NCI-H2029 (cell line): ENCODE results near the gene TUBGCP6.

Source experiments
- DNase-seq: peaks from one replicate; lab custom pipeline; 2025; lab: John Stamatoyannopoulos, UW

The TUBGCP6 gene

DNA sequence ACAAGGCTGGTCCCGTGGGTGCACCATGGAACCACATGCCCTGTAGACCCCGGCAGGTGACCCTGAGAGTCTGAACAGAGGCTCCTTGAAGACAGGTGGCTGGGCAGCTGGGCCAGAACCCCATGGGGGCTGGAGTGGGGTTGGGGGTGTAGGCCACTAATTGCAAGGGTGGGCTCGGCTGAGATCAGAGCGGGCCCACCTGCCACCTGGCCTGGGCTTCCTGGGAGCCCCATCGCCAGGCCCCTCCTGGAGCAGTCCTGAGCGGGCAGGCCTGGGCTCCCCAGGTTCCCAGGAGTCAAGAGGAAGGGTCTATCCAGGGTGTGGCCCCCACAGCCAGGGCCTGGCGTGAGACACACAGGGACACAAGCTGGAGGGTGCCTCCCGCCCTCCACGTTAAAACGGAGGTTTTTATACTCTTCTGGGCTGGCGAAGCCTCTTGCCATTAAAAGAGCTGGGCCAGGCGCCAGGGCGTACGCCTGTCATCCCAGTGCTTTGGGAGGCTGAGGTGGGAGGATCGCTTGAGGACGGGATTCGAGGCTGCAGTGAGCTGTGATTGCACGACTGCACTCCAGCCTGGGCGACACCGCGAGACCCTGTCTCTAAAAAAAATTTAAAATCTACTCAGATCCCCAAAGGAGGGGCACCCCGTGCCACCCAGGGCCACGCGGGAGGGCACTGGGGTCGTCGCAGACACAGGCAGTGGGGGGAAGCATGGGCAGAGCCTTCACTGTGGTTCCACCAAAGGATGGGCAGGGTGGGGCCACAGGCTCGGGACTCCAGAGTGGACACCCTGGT is 63.9 kb downstream of the TUBGCP6 start:
- no peak for DNase-seq

DNA sequence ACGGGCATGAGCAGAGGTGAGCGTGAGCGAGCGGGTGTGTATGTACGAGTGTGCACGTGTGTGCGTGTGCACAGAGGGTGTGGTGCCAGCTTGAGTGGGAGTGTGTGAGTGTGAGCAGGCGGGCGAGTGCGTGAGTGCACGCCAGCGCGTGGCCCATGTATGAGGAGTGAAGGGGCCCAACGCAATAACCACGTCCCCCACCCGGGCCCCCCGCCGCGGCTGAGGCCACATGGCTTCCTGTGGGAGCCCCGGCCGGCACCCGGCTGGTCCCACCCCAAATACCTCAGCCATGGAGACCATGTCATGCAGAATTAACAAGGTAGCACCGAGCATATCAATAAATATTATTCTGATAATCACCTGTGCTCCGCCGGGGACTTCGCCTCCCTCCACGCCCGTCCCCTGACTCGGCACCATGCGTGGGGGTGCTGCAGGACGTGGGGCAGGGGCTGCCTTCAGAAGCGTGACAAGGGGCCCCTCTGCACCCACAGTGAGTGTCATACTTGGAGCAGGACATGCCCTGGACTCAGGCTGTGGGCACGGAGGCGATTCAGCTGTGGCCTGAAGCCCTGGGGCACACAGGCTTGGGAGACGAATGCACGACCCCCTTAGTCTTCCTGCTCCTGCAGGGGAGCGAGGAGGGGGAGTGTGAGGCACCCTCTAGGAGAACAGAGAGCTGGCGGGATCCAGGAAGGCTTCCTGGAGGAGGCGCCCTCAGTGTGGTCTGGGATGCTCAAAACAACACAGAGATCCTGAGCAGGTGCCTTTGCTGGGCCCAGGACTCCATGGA is 64.7 kb downstream of the TUBGCP6 start:
- DNase-seq, result no peak

DNA sequence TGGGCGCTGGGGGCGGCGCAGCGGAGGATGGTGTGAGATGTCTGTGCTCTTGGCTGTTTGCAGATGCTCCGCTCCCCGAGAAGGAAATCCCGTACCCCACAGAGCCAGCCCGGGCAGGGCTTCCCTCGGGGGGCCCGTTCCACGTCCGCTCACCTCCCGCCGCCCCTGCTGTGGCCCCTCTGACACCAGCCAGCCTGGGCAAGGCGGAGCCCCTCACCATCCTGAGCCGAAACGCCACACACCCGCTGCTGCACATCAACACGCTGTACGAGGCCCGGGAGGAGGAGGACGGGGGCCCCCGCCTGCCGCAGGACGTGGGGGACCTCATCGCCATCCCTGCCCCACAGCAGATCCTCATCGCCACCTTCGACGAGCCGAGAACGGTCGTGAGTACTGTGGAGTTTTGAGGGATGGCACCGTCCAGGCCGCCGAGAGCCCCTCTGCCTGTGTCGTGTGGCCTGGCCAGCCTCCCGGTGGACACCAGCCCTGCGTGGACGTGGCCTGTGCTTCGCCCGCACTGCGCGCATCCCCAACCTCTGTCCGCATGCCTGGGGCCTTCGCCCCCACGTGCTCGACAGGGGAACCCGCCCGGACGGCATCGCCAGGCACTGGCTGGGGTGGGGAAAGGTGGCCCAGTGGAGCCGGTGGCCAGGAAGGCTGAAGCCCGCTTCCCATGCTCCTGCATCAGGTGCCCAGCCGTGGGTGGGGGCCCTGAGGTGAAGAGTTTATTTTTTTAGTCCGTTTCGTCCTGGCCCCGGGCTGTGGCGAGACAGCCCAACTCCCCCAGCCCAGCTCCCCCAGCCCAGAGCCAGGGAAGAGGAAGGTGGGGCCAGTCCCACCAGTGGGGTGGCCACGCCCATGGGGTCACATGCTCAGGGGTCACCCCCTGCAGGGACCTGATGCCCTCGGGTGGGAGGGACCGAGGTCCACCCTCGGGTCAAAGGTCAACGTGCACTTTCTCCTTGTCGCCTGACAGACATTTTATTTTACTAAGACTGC is 65.7 kb downstream of the TUBGCP6 start:
- DNase-seq, result no peak

DNA sequence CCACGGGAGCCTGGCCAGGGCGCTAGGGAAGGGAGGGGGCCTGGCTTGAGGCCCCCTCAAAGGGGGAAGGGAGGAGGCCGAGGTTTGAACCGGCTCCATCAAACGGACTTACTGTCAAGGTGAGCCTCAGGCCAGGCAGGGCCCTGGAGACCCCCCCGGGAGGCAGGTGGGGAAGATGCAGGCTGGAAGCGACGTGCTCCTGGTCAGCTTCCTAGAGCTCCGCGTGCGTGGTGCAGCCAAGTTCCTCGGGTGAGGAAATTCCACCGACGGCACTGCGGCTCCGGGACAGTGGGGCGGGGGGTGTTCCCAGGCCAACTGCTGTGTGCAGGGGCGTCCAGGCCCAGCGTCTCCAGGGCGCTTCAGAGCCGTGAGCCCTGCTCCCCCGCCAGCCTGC is 66.4 kb downstream of the TUBGCP6 start:
- no peak for DNase-seq

DNA sequence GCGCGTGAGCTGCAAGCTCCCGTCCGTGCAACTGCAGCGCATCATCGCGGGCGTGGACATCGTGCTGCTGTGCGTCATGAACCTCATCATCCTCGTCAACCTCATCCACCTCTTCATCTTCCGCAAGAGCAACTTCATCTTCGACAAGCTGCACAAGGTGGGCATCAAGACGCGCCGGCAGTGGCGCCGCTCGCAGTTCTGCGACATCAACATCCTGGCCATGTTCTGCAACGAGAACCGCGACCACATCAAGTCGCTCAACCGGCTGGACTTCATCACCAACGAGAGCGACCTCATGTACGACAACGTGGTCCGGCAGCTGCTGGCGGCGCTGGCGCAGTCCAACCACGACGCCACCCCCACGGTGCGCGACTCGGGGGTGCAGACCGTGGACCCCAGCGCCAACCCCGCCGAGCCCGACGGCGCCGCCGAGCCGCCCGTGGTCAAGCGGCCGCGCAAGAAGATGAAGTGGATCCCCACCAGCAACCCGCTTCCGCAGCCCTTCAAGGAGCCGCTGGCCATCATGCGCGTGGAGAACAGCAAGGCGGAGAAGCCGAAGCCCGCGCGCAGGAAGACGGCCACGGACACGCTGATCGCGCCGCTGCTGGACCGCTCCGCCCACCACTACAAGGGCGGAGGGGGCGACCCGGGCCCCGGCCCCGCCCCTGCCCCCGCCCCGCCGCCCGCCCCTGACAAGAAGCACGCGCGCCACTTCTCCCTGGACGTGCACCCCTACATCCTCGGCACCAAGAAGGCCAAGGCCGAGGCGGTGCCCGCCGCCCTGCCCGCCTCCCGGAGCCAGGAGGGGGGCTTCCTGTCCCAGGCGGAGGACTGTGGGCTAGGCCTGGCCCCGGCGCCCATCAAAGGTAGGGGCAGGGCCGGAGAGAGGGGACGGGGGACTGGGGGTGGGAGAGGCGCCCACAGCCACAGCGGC is 67.0 kb downstream of the TUBGCP6 start:
- DNase-seq, result no peak

DNA sequence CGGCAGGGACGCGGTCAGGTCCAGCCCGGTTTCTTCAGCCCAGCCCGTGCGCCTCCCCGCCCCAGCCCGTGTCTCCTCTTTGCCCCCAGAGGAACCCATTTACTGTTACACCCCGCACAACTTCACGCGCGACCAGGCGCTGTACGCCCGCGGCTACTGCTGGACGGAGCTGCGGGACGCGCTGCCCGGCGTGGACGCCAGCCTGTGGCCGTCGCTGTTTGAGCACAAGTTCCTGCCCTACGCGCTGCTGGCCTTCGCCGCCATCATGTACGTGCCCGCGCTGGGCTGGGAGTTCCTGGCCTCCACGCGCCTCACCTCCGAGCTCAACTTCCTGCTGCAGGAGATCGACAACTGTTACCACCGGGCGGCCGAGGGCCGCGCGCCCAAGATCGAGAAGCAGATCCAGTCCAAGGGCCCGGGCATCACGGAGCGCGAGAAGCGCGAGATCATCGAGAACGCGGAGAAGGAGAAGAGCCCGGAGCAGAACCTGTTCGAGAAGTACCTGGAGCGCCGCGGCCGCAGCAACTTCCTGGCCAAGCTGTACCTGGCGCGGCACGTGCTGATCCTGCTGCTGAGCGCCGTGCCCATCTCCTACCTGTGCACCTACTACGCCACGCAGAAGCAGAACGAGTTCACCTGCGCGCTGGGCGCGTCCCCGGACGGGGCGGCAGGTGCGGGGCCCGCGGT is 67.8 kb downstream of the TUBGCP6 start:
- no peak for DNase-seq

DNA sequence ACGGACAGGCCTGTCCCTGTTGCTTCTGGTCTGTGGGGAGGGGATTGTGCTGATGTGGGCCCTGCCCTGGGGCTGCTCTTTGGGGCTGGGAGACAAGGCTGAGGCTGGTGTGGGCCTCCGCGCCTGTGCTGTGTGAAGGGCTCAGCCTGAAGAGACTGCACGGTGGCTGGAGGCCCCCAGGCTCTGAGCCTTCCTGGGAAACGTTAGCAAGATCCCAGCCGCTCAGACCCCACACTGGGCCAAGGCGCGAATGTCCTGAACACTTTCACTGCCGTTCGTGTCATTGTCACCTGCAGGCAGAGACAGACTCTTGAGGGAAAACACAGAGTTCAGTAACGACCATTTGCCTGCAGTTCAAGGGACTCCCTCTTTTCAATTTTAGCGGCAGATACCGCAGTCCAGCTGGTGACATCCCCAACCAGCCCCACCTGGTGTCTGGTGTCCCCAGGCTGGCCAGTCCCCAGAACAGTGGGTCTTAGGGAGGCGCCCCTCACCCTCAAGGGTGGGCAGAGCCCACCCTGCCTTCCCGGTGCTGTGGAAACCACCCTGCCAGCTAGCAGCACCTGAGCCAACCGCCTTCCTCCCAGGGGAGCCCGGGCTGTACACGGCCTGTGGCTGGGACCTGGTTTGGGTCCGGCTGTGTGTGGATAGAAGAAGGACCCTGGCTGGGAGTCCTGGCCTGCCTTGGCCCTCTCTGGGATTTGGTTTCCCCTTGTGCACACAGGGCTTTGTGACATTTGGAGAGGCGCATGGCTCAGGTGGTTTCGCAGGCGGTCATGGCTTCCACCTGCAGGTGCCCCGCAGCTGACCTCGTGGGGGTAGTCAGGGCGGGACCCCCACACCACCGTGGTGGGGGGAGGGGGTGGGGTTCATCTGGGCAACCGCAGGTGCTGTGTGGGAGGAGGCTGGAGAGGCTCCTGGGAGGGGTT is 68.6 kb downstream of the TUBGCP6 start:
- no peak for DNase-seq

DNA sequence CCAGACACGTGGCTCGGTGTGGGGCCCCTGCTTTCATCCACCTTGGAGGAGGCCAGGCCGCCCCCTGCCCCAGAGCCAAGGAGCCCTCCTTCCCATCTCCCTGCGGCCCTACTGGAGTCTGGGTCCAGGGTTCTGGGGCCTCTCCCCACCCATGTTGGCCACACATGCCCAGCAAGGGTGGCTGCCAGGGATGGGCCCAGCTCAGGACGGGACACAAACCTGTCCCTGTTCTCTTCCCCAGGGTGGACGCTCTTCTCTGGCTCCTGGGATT is 69.7 kb downstream of the TUBGCP6 start:
- DNase-seq, result no peak

DNA sequence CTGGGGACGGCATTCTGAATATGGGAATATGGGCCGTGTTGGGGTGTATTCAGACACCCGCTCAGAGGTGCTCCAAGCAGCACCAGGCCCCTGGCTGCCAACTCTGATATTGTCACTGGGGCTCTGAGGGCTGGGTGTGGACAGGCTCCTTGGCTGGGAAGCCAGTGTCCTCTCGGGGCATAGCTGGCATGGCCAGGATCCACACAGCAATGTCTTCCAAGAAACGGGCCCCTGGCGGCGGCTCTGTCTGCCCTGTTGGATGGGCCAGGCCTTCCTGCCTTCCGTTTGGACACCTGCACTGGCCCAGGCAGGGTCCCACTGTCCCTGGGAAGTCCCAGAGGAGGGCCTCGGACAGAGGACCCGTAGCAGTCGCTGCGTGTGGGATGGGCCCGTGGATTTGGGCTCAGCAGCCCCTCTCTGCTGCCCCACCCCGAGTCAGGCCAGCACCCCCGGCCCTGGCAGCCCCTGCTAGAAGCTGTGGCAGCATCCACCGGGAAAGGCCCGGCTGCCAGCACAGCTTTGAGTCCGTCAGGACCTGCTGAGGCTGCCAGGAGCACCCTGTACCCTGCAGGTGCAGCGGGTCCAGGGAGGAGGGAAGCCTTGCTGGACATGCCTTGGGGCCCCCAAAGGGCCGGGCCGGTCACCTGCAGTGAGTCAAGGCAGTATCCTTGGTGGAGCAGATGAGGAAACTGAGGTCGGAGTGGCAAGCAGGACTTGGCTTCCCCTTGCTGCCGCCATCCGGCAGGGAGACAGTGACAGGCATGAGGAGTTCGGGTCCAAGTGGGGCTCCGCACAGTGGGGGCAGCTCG is 70.2 kb downstream of the TUBGCP6 start:
- DNase-seq, result no peak

DNA sequence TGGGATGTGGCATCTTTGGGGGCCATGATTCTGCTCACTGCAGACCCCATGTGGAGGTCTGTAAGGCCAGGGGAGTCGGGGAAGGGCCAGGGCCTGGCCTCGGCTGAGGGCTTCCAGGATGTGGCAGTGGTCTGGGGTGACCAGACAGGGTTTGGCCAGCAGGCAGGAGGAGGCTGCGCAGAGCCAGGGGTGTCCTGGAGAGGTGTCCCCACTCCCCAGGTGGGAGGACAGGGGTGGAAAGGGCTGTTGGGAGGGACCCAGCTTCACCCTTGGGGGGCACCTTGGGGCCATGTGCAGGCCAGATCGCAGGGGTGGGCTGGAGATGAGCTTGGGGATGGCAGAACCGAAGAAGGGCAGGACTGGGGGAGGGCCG is 70.9 kb downstream of the TUBGCP6 start:
- no peak for DNase-seq

DNA sequence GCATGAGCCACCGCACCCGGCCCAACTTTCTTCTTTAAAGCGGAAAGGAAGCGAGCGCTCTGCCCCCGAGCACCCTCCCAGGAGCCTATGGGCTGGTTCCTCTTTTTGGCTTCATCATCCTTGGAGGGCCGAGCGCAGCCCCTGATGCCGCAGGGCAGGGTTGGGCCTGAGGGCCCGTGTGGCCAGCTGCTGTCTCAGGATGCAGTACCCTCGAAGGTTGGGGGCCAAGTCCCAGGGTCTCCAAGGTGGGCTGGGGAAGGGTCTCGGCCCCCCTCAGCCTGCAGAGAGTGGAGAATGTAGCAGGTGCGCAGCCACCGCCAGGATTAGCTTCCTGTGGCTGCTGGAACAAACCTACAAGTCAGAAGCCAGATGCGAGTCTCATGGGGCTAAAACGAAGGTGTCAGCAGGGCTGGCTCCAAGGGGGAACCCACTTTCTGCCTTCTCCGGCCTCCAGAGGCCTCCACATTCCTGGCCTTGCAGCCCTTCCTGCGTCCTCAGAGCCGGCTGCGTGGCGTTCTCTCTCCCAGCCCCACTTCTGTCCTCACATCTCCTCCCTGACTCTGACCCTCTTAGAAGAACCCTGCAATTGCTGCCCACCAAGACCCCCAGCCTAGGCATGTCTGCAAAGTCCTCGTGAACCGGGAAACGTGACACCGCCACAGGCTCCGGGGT is 71.4 kb downstream of the TUBGCP6 start:
- no peak for DNase-seq

DNA sequence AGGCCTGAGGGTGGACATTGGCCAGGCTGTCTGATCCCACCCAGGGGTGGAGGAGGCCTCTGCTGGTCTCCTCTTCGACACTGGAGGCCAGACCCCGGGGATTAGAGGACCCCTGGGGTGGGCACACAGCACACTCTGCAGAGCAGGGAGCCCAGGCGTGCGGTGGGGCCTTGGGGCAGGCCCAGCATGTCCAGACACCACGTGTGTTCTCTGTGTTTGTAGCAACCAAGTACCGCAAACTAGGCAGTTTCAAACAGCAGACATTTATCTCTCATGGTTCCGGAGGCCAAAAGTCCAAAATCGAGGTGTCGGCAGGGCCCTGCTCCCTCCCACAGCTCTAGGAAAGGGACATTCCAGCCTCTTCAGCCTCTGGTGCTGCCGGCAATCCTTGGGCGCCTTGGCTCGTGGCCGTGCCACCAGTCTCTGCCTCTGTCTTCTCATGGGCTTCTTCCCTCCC is 72.8 kb downstream of the TUBGCP6 start:
- DNase-seq, result no peak

DNA sequence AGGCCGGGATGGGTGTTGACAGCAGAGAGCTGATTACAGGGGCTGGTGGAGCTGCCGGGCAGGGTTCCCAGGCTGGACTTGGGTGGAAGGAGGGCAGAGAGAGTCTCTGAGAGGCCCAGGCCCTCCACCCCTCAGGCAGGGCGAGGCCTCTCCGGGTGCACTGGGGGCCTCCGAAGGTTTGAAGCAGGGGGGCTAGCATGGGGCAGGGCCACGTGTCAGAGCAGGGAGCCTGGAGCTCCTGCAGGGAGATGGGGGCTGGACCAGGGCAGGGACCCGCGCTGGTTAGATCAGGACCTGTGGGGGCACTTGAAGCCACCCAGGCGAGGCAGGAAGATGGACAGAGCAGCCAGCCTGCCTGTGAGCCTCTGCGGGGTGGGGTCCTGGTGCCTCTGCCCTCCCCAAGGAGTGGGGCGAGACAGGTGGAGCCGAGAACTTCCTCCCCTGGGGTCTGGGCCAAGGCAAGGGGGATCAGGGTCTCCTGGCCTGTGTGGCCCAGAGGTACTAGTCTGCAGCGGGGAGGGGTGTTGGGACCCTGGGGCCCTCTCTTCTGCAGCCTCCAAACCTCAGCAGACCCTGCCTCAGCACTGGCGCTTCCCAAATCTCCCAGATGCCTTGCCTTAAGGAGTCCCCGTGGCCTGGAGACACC is 73.4 kb downstream of the TUBGCP6 start:
- no peak for DNase-seq

DNA sequence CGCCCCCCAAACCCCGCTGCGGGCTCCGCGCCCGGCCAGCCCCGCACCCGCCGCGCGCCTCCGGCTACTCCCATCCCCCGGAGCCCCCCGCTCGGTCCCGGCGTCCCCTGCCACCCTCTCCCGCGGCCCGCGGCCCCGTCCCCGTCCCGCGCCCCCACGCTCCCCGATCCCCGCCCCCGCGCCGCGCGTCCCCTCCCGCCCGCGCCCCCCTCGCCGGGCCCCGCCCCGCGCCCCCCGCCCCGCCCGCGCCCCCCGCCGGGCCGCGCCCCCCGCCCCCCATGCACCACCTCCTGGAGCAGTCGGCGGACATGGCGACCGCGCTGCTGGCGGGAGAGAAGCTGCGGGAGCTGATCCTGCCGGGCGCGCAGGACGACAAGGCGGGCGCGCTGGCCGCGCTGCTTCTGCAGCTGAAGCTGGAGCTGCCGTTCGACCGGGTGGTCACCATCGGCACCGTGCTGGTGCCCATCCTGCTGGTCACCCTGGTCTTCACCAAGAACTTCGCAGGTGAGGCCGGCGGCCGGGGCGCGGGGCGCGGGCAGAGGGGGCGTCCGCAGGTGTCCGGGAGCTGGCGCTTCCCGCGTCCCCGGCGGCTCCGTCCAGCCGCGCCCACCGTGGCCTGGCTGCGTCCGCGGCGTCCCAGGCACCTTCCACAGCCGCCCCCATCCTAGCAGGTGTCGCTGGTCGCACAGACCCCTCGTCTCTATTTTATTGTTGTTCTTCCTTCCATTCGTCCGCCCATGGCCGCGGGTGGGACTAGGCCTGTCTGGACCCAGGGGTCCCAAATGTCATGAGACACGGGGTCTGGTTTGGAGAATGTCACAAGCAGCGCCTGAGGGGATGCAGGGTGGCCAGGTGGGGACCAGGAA is 74.1 kb downstream of the TUBGCP6 start, which contains the start of gene PANX2:
PANX2 (plus strand) TSS at position 279 of the 866 bp plus-strand sequence; CDS start at position 279, 0 bp downstream.
- no peak for DNase-seq

DNA sequence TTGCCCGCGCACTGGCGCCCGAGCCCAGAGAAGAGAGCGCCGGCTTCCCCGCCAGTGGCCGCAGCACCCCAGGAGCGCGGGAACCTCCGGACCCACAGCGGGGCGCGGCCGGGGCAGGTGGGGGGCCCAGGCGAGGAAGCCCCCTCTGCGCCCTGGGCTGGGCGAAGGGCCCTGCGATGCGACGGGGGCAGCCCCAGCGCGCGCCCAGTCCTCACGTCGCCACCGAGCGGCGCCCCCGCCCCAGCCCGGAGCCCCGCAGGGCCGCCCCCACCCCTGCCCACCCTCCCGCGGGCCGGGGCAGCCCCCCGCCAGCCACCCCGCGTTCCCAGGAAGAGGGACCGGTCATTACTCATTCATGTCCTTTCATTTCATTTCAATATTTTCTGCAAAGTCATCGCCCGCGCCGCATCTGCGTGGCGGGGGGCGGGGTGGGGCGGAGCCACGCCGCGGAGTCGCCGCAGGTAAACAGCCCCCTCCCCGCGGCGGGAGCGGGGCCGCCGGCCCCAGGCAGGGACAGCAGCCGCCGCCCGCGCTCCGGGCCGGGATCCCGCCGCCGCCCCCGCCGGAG is 75.0 kb downstream of the TUBGCP6 start:
- peak; percentile 32 for DNase-seq

DNA sequence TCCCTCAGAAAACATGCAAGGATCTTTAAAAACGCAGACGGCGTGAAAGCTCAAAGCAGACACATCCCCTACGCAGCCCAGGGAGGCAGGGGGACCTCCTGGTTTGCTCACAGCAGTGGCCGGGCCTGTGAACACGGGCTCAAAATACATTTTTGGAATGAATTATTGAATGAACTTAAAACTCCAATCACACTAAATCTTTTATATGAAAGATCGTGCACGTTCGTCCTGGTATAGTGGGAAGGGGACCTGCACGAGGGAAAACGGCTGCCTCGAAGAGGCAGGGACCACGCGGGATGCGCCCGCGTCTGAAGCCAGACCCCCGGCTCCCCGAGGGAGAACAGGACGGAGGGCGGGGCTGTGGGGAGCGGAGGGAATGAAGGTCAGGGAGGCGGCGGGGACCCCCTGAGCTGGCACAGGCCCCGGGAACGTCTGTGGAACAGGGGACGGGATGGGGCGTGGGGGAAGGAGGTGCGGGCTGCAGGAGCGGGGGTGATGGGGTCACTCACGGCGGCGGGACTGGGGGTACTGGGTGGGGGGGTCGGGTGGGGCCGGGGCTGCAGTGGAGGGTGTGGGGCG is 75.6 kb downstream of the TUBGCP6 start:
- DNase-seq, result no peak
